Measurements from ENCODE around the gene VEZF1. TPM values are rescaled to one million over a fixed set of nuclear protein-coding genes. Genes with fewer than 3 reads are reported as not detected.
"Not testable (repeated sequence)": the region's sequence is repeated elsewhere in the genome, so short reads cannot be mapped to it uniquely, and the experiment has no call there.

VEZF1 gene
- polyA plus RNA-seq, 6 donors from 2014 or later, result 39.6 to 58.2 (median 50.6) TPM

DNA sequence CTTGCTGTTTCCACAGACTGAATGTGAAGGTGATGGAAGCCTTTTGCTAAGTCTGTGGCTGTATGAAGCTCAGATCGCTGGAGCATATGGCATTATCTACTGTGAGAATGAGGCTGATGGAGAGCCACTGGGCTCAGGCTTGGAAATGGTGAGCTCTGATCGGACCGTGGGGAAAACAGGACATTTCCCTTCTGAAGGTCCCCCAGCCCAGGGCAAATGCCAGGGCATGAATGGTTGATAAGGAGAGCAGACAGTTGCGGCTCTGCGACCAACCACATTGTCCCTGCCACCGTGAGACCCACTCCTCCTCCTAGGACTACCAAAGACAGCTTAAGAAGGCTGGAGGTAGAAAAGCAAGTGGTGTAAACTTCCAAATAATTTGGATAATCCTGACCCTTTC lies 28.1 kb downstream of the VEZF1 start:
- Mint-ChIP-seq H3K9me3 (no peaks in the 10 kb centered on the region), H3K4me1 (peaks cover 14 to 25% (median 21%) of the 10 kb centered on the region in 3 donors), H3K27me3 (peaks cover 65 to 83% (median 77%) of the 10 kb centered on the region in 3 donors), H3K36me3 (no peaks in the 10 kb centered on the region), H3K27ac (no peak overlapping the region), H3K4me3 (no peak overlapping the region)
- ATAC-seq (ENCODE audit: low read depth in 2 of 2), result no peak
- no peak for DNase-seq

DNA sequence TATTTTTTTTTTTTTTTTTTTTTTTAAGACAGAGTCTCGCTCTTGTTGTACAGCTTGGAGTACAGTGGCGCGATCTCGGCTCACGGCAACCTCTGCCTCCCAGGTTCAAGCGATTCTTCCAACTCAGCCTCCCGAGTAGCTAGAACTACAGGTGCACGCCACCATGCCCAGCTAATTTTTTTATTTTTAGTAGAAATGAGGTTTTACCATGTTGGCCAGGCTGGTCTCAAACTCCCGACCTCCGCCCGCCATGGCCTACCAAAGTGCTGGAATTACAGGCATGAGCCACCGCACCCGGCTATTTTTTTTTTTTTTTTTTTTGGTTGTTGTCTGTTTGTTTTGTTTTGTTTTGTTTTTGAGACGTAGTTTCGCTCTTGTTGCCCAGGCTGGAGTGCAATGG lies 29.7 kb downstream of the VEZF1 start:
- Mint-ChIP-seq H3K27me3 (peaks cover 70 to 79% (median 75%) of the 10 kb centered on the region in 3 donors), H3K4me1 (peaks cover 23 to 31% (median 25%) of the 10 kb centered on the region in 3 donors)
- H3K36me3 Mint-ChIP-seq; H3K9me3 Mint-ChIP-seq; ATAC-seq (ENCODE audit: low read depth in 2 of 2); H3K4me3 Mint-ChIP-seq; H3K27ac Mint-ChIP-seq; DNase-seq: not testable (repeated sequence)

DNA sequence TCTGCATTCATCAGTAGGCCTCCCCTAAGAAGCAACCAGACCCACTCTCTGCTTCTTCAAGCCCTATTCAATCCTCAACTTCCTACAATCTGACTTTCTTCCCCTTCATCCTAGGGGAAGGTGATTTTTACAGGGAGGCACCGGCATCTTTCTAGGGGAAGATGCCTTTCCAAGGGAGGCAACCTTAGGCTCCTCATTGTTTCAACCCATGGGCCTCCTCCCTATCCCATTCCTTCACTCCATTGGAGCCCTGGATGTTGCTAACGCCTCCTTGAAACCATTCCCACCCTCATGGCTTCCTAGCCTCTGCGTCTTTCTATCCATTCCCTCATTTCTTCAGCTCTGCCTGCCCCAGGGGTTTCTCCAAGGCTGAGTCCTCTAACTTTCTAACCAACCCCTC lies 30.2 kb downstream of the VEZF1 start:
- DNase-seq, result no peak
- no peaks in the 10 kb centered on the region for H3K36me3 Mint-ChIP-seq
- no peak for ATAC-seq (ENCODE audit: low read depth in 2 of 2)
- H3K27ac Mint-ChIP-seq, result no peak overlapping the region
- H3K4me3 Mint-ChIP-seq, result peak overlapping the region in 2 of 8 donors; percentile 34 to 72
- peaks cover 23 to 31% (median 25%) of the 10 kb centered on the region in 3 donors for H3K4me1 Mint-ChIP-seq
- peaks cover 73 to 79% (median 78%) of the 10 kb centered on the region in 3 donors for H3K27me3 Mint-ChIP-seq
- H3K9me3 Mint-ChIP-seq, result no peaks in the 10 kb centered on the region

DNA sequence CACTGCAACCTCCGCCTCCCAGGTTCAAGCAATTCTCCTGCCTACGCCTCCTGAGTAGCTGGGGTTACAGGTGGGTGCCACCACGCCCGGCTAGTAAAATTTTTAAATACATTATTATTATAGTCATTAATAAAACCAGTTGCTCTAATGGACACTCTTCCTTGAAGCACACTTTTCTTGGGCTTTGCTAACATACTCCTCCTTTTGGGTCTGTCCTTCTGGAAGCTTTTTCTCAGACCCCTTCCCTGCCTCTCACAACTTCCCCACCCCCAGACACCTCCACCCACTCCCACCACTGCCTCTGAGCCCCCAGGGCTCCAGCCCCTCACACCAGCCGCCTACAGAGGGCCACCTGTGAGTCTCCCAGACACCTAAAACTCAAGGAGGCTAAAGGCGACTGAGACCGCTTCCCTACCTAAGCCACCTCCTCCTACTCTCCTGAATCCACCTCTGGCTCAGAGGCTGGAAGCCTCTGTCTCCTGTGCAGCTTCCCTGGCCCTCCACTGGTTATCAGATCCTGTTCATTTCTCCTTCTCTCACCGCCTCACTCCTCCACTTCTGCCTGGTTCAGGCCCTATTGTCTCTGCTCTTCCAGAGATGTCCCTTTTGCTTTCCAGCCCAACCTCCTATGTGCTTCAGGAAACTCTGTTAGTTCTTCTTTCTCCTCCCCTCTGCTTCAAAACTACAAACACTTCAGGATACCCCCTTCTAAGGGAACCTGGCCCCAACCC lies 30.8 kb downstream of the VEZF1 start:
- ATAC-seq (ENCODE audit: low read depth in 2 of 2) (no peak), DNase-seq (no peak)
- peak overlapping the region in 4 of 8 donors; percentile 5 to 84 (median 53) for H3K4me3 Mint-ChIP-seq
- no peaks in the 10 kb centered on the region for H3K36me3 Mint-ChIP-seq
- peaks cover 73 to 78% (median 77%) of the 10 kb centered on the region in 3 donors for H3K27me3 Mint-ChIP-seq
- peaks cover 23 to 31% (median 25%) of the 10 kb centered on the region in 3 donors for H3K4me1 Mint-ChIP-seq
- no peak overlapping the region for H3K27ac Mint-ChIP-seq
- H3K9me3 Mint-ChIP-seq, result no peaks in the 10 kb centered on the region

DNA sequence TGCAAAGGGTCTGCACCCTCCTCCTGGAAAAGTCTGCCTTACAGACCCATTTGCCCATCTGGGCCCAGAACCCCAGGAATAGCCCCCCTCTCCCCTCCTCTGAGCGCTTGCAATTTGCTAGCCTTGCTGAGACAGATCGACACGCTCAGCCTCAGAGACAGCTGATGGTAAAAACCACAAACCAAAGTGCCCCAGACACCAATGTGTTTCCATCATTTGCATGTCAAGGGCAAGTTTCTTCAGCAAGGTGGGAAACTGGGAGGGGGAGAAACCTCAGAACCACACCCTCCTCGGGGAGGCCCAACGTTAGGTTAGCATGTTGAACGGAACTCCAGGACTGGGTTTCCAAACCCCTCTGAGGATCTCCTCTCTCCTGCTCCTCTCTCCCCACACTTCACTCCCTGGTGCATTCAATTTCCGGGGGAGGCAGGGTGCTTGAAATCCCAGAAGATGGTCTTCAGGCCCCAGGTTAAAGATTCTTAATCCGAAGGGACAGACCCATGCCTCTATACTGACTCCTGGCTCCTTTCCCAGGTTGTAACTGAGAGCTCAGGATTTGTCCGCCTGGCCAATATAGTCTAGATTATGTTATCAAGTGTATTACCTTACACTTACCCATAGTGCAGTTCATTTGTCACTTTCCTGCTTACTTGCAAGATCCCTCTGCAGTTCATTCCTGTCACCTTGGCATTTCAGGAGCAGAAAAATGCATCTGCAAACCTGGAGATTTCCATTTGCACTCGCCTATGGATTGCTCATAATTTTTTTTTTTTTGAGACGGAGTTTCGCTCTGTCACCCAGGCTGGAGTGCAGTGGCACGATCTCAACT lies 31.5 kb downstream of the VEZF1 start:
- Mint-ChIP-seq H3K36me3 (no peaks in the 10 kb centered on the region), H3K4me1 (peaks cover 24 to 31% (median 25%) of the 10 kb centered on the region in 3 donors)

DNA sequence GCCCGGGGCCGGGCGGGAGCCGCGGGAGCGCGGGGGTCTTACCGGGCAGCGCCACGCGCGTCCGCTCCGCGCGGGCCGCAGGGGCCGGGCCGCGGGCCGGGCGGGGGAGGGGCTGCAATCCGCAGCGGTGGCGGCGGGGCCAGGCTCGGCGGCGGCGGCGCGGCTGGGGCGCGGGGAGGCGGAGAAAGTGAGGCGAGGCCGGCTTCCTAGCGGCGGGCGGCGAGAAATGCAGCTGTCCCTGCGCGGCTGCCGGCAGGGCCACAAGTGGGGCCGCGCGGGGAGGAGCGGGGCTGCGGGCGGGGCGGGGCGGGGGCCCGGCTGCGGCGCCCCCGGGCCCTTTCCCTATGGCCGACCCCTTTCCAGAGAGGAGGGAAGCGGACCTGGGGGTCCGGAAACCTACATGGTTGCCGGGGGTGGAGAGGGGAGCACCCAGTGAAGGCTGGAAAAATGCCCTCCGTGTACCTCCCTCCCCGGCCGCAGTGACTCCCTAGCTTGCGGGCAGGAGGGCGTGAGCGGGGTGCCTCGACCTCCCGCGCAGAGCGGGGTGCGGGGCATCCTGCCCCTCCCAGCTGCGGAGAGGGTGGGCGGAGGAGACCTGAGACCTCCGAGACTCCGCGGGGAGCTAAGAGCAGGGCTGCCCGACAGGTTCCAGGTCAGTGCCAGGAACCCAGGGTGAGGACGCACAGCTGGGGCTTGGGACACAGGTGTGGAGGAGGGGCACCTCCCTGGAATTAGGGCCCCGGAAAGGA lies 32.7 kb downstream of the VEZF1 start, which contains the start of gene CUEDC1:
TSS of gene CUEDC1 (minus strand) at position 230 of the 749 bp plus-strand sequence. CDS start 69,848 bp downstream, outside the sequence.
- H3K4me3 Mint-ChIP-seq, result peak within 1 kb of the TSS; percentile 64 to 89 (median 82)
- H3K9me3 Mint-ChIP-seq, result no peaks in the 10 kb centered on the region
- ATAC-seq (ENCODE audit: low read depth in 2 of 2) (peak; percentile 77 to 79), DNase-seq (peak; percentile 52)
- H3K27ac Mint-ChIP-seq, result peak within 1 kb of the TSS in 3 of 6 donors; percentile 28 to 90 (median 56)
- H3K36me3 Mint-ChIP-seq, result no peaks in the 10 kb centered on the region
- H3K4me1 Mint-ChIP-seq, result peaks cover 32 to 41% (median 35%) of the 10 kb centered on the region in 3 donors
- peaks cover 67 to 76% (median 72%) of the 10 kb centered on the region in 3 donors for H3K27me3 Mint-ChIP-seq

More for the DNA sequence above, 31.5 kb downstream of the VEZF1 start:
- ATAC-seq (ENCODE audit: low read depth in 2 of 2), result peak; percentile 80 to 84
- peak overlapping the region; percentile 68 to 87 (median 82) for H3K4me3 Mint-ChIP-seq
- DNase-seq, result peak; percentile 63
- H3K27me3 Mint-ChIP-seq, result peaks cover 69 to 74% (median 71%) of the 10 kb centered on the region in 3 donors
- H3K9me3 Mint-ChIP-seq, result no peaks in the 10 kb centered on the region
- H3K27ac Mint-ChIP-seq, result peak overlapping the region in 3 of 6 donors; percentile 28 to 82 (median 58)

DNA sequence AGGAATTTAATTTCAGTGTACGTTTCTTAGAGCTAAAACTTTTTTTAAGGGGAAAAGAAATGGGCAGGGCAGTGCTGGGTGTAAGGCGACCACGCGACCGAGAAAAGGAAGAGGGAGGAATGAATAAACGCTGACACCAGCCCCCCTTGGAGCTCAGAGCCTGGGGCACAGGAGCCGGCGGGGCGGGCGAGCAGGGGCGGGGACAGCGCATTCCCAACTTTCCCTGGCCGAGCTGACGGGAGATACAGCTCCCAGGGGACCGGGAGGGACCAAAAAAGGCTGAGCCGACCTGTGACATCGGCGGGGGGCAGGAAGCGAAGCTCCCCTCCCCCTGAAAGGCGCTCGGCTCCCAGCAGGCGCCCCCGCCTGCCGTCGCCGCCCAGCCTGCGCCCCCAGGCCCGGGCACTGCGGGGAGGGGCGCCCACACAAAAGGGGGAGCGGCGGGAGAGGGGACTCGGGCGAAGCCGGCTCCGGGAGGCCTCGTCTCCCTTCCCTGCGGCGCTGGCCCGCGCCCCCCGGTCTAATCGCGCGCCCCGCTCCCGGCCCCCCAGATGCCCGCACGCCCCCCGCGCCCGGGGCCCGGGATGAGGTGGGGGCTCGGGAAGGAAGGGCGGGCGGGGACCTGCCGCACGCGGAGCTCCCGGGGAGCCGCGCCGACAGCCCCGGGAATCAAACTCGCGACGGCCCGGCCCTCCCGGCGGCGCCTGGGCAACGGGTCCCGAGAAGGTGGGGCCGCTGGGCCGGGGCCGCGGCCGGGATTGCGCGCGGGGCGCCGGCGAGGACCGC lies 33.5 kb downstream of the VEZF1 start:
- H3K27ac Mint-ChIP-seq, result peak overlapping the region in 1 of 6 donors; percentile 90
- peak overlapping the region; percentile 41 to 89 (median 66) for H3K4me3 Mint-ChIP-seq
- no peaks in the 10 kb centered on the region for H3K36me3 Mint-ChIP-seq
- peaks cover 32 to 41% (median 40%) of the 10 kb centered on the region in 3 donors for H3K4me1 Mint-ChIP-seq
- peaks cover 61 to 77% (median 67%) of the 10 kb centered on the region in 3 donors for H3K27me3 Mint-ChIP-seq
- ATAC-seq (ENCODE audit: low read depth in 2 of 2), result peak in 1 of 2 donors; percentile 6
- DNase-seq, result no peak
- no peaks in the 10 kb centered on the region for H3K9me3 Mint-ChIP-seq

DNA sequence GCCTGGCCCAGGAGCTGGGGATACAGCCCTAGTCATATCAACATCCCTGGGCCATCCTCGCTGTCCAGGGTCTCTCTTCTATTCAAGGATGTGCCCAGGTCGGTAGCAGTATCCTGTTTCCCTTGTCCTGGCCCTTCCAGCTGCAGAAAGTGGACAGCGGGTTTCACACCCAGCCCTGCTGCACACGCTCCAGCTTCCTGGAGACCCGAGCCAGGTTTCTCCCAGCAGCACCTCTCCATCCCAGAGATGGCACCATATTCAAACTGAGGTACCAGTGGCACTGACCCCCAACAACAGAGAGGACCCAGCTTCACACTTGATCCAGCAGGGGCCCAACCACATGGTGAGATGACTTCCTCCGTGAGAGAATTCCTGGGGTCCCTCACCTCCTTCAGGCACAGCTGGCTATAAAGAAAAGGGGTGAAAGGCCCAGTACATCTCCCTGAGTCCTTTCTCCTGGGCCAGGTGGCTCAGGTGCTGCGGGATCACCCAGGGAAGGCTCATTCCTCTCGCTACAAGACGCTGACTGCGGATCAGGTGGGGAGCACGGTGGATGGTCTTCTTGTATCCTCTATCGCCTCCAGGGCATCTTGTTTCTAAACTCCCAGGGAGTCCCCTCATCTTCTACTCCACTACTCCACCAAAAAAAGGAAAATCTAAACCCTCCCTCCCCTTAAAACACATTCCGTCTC lies 34.2 kb downstream of the VEZF1 start:
- Mint-ChIP-seq H3K9me3 (no peaks in the 10 kb centered on the region), H3K36me3 (no peaks in the 10 kb centered on the region), H3K4me1 (peaks cover 36 to 45% (median 43%) of the 10 kb centered on the region in 3 donors), H3K27ac (peak overlapping the region in 1 of 6 donors; percentile 90), H3K27me3 (peaks cover 57 to 73% (median 64%) of the 10 kb centered on the region in 3 donors), H3K4me3 (peak overlapping the region; percentile 41 to 89 (median 66))
- DNase-seq (no peak), ATAC-seq (ENCODE audit: low read depth in 2 of 2) (no peak)

DNA sequence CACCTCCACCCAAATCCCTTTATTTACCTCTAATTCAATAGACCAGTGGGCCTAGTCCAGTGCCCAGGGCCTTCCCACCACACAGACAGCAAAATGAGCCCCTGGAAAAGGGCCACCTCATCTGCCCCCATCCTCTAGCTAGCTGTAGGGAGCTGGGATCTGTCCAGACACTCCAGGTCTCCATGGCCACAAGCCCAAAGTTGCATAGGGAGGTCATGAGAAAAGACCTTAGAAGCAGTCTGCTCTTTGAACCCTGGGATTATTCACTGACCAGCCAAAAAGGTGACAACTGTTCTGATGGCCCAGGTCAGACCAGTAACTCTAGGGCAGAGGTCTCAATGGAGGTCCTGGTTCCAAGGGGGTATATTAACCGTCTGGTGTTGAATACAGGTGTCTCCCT lies 34.8 kb downstream of the VEZF1 start:
- H3K4me1 Mint-ChIP-seq, result peaks cover 41 to 51% (median 49%) of the 10 kb centered on the region in 3 donors
- no peaks in the 10 kb centered on the region for H3K36me3 Mint-ChIP-seq
- peak overlapping the region in 1 of 6 donors; percentile 42 for H3K27ac Mint-ChIP-seq
- H3K9me3 Mint-ChIP-seq, result no peaks in the 10 kb centered on the region
- H3K27me3 Mint-ChIP-seq, result peaks cover 60 to 75% (median 65%) of the 10 kb centered on the region in 3 donors
- DNase-seq (no peak), ATAC-seq (ENCODE audit: low read depth in 2 of 2) (no peak)
- H3K4me3 Mint-ChIP-seq, result peak overlapping the region in 3 of 8 donors; percentile 35 to 89 (median 52)

DNA sequence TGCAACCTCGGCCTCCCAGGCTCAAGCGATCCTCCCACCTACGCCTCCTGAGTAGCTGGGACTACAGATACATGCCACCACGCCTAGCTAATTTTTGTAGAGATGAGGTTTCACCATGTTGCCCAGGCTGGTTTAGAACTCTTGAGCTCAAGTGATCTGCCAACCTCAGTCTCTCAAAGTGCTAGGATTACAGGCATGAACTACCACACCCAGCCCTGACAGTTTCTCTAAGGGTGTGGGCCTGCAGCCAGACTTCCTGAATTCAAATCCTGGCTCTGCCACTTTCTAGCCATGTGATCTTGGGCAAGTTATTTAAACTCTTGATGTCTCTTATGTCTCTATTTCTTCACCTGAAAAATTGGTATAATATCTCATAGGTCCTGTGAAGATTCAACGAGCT lies 38.4 kb downstream of the VEZF1 start:
- Mint-ChIP-seq H3K36me3 (no peaks in the 10 kb centered on the region), H3K4me3 (peak overlapping the region in 3 of 8 donors; percentile 5 to 35 (median 26)), H3K27ac (no peak overlapping the region), H3K4me1 (peaks cover 27 to 58% (median 37%) of the 10 kb centered on the region in 3 donors), H3K9me3 (no peaks in the 10 kb centered on the region), H3K27me3 (peaks cover 46 to 54% (median 49%) of the 10 kb centered on the region in 3 donors)
- DNase-seq (no peak), ATAC-seq (ENCODE audit: low read depth in 2 of 2) (no peak)

DNA sequence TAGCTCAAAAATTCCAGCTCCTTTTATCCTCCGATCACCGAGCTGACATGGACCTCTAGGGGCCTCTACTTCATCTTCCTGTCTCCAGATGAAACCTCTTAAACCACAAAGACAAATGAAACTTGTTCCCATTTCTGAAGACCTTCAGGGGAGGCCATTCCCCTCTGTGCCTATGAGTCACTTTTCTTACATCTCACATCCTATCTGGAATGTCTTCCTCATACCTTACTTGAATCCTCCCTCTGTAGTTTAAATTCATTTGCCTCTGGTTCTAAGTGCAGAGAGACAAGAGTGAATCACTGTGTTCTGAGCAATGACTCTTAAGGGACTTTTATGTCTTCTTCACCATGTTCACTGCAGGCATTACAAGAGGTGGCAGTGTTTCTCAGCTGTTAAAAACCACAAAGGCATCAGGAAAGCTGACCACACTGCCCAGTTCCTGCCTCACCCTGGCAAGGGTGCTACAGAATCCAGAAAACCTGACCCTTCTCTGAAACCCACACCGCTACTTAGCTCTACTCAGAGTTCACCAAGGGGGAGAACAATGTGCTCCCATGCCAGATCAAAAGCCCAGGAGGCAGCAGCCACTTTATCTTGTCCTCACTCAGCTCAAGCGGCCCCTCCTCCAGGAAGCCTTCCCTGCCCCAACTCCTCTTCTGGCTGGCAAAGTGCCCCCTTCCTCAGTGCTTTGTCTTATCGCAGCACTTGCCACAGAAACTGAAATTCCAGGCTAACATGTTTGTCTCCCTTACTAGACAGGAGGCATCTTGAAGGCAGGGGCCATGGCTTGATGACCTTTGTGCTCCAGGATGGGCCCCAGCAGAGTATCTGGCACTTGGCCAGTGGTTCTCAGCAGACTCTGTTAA lies 39.3 kb downstream of the VEZF1 start:
- ATAC-seq (ENCODE audit: low read depth in 2 of 2) (no peak), DNase-seq (no peak)
- Mint-ChIP-seq H3K27me3 (peaks cover 44 to 53% (median 45%) of the 10 kb centered on the region in 3 donors), H3K36me3 (no peaks in the 10 kb centered on the region), H3K27ac (peak overlapping the region in 1 of 6 donors; percentile 64), H3K4me3 (peak overlapping the region in 5 of 8 donors; percentile 20 to 50 (median 39)), H3K9me3 (no peaks in the 10 kb centered on the region), H3K4me1 (peaks cover 23 to 52% (median 32%) of the 10 kb centered on the region in 3 donors)
